ENCODE data around the gene APBB1IP. TPM values are rescaled to one million over a fixed set of nuclear protein-coding genes. Genes with fewer than 3 reads are reported as not detected.
"Not testable (repeated sequence)": the region's sequence is repeated elsewhere in the genome, so short reads cannot be mapped to it uniquely, and the experiment has no call there.

The APBB1IP gene
- total and polyA plus RNA-seq, 5 experiments from 2014 or later, result 50.0 to 102 (median 68.5) TPM

DNA sequence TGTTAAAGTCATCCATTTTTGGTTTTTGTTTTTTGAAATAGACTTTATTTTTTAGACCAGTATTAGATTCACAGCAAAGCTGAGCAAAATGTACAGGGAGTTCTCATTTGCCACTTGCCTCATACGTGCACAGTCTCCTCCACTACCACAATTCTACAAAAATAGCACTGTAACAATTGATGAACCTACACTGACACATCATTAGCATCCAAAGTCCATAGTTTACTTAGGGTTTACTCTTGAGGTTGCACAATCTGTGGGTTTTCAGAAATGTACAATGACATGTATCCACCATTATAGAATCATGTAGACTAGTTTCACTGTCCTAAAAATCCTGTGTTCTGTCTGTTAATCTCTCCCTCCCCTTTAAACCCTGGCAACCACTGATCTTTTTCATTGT lies 133.5 kb downstream of the APBB1IP start:
- ATAC-seq (no peak), DNase-seq (no peak)
- POLR2A ChIA-PET, result no interaction called here
- Mint-ChIP-seq H3K4me1 (peaks cover 4 to 25% (median 8%) of the 10 kb centered on the region in 4 donors), H3K9me3 (peaks cover 4 to 34% (median 20%) of the 10 kb centered on the region in 9 donors), H3K4me3 (no peak overlapping the region), H3K36me3 (peaks cover 50 to 74% (median 73%) of the 10 kb centered on the region in 3 donors), H3K27me3 (no peaks in the 10 kb centered on the region), H3K27ac (peak overlapping the region in 2 of 10 donors; percentile 6 to 53)

DNA sequence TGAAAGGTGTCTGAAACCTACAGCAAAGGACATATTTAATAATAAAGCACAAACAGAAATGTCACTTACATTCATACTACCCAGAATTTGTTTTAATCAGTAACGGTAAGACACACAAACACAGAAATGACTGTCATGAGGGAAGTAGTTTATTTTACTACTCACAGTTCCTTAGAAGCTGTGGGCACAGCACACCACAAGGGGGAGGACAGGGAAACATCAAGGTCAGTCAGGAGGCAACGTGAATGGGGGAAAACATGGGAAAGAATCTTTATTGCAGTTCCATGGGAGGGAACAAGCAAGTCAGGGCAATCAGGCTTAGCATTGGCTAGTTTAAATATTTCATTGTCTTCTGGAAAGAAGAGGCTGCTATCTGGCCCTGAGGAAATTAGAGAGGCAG lies 135.5 kb downstream of the APBB1IP start:
- H3K27ac Mint-ChIP-seq, result peak overlapping the region in 6 of 10 donors; percentile 7 to 82 (median 40)
- no peak for DNase-seq
- peaks cover 50 to 63% (median 58%) of the 10 kb centered on the region in 3 donors for H3K36me3 Mint-ChIP-seq
- POLR2A ChIA-PET, result no interaction called here
- peaks cover 4 to 34% (median 20%) of the 10 kb centered on the region in 9 donors for H3K9me3 Mint-ChIP-seq
- no peaks in the 10 kb centered on the region for H3K27me3 Mint-ChIP-seq
- ATAC-seq, result no peak
- H3K4me1 Mint-ChIP-seq, result peaks cover 4 to 25% (median 8%) of the 10 kb centered on the region in 4 donors
- H3K4me3 Mint-ChIP-seq, result no peak overlapping the region

DNA sequence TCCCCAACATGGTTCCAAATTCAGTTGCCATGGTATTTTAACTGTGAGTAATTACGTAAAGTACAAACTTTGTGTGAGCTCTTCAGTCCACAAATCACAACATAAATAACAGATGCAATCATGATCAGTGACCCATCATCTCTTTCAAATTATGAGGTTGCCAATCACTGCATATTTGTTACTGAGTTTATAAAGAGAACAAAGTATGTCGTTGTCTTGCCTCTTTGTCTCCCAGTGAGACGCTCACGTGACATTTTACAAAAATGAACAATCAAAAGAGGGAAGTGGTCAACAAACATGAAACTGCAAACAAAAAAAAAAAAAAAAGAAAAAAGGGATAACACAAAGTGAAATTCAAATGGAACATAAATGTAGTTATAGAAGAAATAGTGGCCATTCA lies 136.6 kb downstream of the APBB1IP start:
- DNase-seq (no peak), ATAC-seq (no peak)
- H3K4me1 Mint-ChIP-seq, result peaks cover 4 to 25% (median 8%) of the 10 kb centered on the region in 4 donors
- POLR2A ChIA-PET, result no interaction called here
- peaks cover 4 to 34% (median 20%) of the 10 kb centered on the region in 9 donors for H3K9me3 Mint-ChIP-seq
- H3K27ac Mint-ChIP-seq, result peak overlapping the region in 6 of 10 donors; percentile 7 to 75 (median 48)
- H3K4me3 Mint-ChIP-seq, result peak overlapping the region in 1 of 10 donors; percentile 21
- H3K36me3 Mint-ChIP-seq, result peaks cover 44 to 59% (median 51%) of the 10 kb centered on the region in 3 donors
- H3K27me3 Mint-ChIP-seq, result no peaks in the 10 kb centered on the region

DNA sequence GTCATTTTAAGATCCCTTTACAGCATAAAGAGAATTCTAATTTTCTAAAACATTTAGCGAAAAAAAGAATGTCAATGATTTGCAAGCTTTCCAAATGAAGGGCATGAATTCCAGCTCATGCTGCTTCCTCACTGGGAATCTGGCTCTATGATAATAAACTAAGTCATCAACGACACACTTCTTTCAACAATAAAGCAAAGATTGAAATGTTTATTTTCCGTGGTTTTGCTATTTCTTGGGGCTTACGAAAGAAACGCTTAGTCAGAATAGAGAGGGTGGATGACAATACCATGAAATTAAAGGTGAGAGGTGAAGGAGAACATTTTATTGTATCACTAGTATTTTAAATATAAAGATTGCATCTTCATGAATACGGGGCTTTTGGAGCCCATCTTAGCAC lies 140.2 kb downstream of the APBB1IP start:
- H3K27me3 Mint-ChIP-seq, ATAC-seq, DNase-seq, H3K4me3 Mint-ChIP-seq, POLR2A ChIA-PET, H3K27ac Mint-ChIP-seq: not testable (repeated sequence)
- Mint-ChIP-seq H3K36me3 (peaks cover 19 to 25% (median 21%) of the 10 kb centered on the region in 3 donors), H3K9me3 (peaks cover 4 to 17% (median 10%) of the 10 kb centered on the region in 9 donors), H3K4me1 (peaks cover 4 to 20% (median 9%) of the 10 kb centered on the region in 4 donors)

DNA sequence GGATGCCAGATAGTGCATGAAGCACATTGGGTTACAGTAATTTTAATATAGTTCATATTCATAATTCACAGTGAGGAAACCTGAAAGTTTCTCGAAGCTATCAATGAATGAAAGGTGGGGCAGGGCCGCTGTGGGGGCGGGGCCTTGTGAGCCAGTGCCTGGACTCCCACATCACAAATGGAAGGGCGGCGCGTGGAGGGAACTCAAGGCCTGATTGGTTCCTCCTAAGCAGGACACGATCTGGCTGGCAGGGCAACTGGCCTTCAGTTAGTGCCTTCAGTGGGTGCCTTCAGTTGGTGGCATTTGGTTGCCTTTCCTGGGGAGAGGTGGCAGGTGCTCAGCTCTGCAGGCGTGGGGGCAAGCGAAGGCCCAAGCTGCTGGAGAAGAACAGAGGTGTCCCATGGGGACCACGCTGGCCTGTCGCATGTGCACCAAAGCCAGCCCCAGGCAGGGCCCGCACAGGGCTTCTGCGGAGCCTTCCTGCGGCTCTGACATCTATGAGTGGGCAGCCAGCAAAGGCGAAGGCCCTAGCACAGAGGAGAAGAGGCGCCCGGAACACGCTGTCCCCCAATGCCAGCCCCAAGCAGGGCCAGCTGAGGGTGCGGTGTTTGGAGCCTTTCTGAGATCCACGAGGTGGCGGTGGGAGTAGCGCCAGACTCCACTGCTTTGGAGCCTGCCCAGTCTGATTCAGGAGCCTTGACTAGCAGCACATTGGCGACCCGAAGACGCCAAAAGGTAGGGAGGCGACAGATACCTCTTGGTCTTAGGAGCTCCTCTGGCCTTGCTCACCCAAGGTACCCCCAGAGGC lies 141.3 kb downstream of the APBB1IP start:
- peaks cover 14 to 20% (median 15%) of the 10 kb centered on the region in 3 donors for H3K36me3 Mint-ChIP-seq
- H3K4me3 Mint-ChIP-seq, result no peak overlapping the region
- H3K9me3 Mint-ChIP-seq, result peaks cover 4 to 15% (median 10%) of the 10 kb centered on the region in 9 donors
- H3K4me1 Mint-ChIP-seq, result peaks cover 7 to 11% (median 9%) of the 10 kb centered on the region in 4 donors
- no peak for DNase-seq
- no peaks in the 10 kb centered on the region for H3K27me3 Mint-ChIP-seq
- H3K27ac Mint-ChIP-seq, result peak overlapping the region in 4 of 10 donors; percentile 15 to 35 (median 22)
- ATAC-seq, result no peak
- POLR2A ChIA-PET, result interaction anchor here (0.6 to 0.7 kb wide), 2 partner anchors 34 to 283 kb away, joined by 3 read pairs; no protein-coding TSS in a partner anchor

DNA sequence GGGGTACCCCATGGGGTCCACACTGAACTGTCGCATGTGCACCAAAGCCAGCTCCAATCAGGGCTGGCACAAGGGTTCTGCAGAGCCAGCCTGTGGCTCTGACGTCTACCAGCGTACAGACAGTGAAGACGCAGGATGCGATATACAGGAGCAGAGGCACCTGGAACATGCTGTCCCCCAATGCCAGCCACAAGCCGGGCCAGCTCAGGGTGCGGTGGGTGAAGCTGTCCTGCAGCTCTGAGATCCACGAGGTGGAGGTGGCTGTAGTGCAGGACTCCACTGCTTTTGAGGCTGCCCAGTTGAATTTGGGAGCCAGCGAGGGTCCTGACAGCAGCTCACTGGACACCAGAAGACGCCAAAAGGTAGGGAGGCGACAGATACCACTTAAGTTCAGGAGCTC lies 148.1 kb downstream of the APBB1IP start:
- DNase-seq, result no peak
- Mint-ChIP-seq H3K27ac (peak overlapping the region in 1 of 10 donors; percentile 5), H3K9me3 (no peaks in the 10 kb centered on the region), H3K4me3 (no peak overlapping the region), H3K4me1 (peaks cover 0 to 8% (median 5%) of the 10 kb centered on the region in 4 donors), H3K36me3 (peaks cover 0 to 39% (median 12%) of the 10 kb centered on the region in 3 donors), H3K27me3 (no peaks in the 10 kb centered on the region)
- POLR2A ChIA-PET, result no interaction called here
- ATAC-seq, result no peak

DNA sequence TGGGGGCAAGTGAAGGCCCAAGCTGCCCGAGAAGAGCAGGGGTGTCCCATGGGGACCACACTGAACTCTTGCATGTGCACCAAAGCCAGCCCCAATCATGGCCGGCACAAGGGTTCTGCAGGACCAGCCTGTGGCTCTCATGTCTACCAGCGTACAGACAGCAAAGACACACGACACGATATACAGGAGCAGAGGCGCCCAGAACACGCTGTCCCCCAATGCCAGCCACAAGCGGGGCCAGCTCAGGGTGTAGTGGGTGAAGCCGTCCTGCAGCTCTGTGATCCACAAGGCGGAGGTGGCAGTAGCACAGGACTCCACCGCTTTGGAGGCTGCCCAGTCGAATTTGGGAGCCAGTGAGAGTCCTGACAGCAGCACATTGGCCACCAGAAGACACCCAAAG lies 150.5 kb downstream of the APBB1IP start:
- Mint-ChIP-seq H3K27me3 (no peaks in the 10 kb centered on the region), H3K4me3 (no peak overlapping the region), H3K9me3 (no peaks in the 10 kb centered on the region), H3K4me1 (peaks cover 0 to 8% (median 5%) of the 10 kb centered on the region in 4 donors), H3K27ac (peak overlapping the region in 1 of 10 donors; percentile 33), H3K36me3 (peaks cover 0 to 56% (median 28%) of the 10 kb centered on the region in 3 donors)
- ATAC-seq, result no peak
- DNase-seq, result no peak
- POLR2A ChIA-PET, result no interaction called here

DNA sequence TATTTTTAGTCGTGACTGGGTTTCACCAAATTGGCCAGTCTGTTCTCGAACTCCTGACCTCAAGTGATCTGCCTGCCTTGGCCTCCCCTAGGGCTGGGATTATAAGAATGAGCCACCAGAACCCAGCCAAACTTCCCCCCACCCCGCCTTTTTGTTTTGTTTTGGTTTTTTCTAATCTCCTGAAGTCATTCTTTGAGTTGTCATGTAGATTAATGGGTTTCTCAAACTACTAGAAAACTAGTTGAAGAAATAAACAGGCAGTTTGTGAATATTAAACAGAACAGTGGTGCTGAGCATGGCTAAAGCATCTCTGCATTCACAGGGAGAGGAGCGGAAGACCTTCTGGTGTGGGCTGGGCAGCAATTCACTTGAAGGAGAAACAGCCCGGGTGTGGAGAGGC lies 151.7 kb downstream of the APBB1IP start:
- H3K27me3 Mint-ChIP-seq, ATAC-seq, POLR2A ChIA-PET, H3K9me3 Mint-ChIP-seq, H3K4me1 Mint-ChIP-seq, H3K4me3 Mint-ChIP-seq, DNase-seq: not testable (repeated sequence)
- peaks cover 0 to 54% (median 34%) of the 10 kb centered on the region in 3 donors for H3K36me3 Mint-ChIP-seq
- H3K27ac Mint-ChIP-seq, result peak overlapping the region in 1 of 10 donors; percentile 22

DNA sequence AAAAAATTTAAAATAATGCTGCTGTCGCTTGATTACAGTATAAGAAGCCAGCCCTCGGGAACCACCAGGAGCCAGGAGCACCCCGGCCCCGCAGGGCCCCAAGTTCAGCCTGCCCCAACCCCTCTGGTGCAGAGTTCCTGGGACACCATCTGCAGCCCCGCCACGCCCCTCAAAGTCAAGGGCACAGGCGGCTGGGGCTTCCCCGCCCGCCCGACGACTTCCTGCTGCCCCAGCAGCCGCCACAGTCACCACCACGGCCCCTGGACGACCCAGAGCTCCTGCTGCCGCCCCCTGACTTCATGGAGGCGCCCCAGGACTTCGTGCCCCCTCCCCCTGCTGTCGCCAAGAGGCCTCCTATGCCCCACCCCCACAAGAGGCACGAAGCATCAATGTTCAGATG lies 155.8 kb downstream of the APBB1IP start:
- H3K9me3 Mint-ChIP-seq, result no peaks in the 10 kb centered on the region
- H3K4me1 Mint-ChIP-seq, result peaks cover 1 to 14% (median 8%) of the 10 kb centered on the region in 4 donors
- H3K27me3 Mint-ChIP-seq, result no peaks in the 10 kb centered on the region
- ATAC-seq (peak in 1 of 2 donors; percentile 87), DNase-seq (peak in 5 of 10 donors; percentile 5 to 42 (median 14))
- no peak overlapping the region for H3K27ac Mint-ChIP-seq
- peaks cover 0 to 43% (median 38%) of the 10 kb centered on the region in 3 donors for H3K36me3 Mint-ChIP-seq
- POLR2A ChIA-PET, result no interaction called here
- H3K4me3 Mint-ChIP-seq, result peak overlapping the region in 1 of 10 donors; percentile 51

DNA sequence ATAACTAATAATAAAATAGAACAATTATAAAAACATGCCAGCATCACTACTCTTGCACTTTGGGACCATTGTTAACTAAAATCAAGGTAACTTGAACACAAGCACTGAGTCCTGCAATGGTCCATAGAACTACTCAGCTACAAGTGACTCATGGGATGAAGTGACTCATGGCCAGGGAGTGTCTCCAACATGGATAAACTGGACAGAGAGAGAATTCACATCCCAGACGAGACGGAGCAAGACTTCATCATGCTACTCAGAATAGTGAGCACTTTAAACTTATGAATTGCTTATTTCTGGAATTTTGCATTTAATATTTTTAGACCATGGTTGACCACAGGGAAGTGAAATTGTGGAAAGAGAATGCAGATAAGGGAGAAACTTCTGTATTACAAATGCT lies 165.1 kb downstream of the APBB1IP start:
- DNase-seq, H3K27me3 Mint-ChIP-seq, H3K9me3 Mint-ChIP-seq, H3K4me3 Mint-ChIP-seq, H3K36me3 Mint-ChIP-seq, POLR2A ChIA-PET, ATAC-seq: not testable (repeated sequence)
- Mint-ChIP-seq H3K4me1 (peaks cover 3 to 18% (median 12%) of the 10 kb centered on the region in 4 donors), H3K27ac (peak overlapping the region in 2 of 10 donors; percentile 44 to 49)

DNA sequence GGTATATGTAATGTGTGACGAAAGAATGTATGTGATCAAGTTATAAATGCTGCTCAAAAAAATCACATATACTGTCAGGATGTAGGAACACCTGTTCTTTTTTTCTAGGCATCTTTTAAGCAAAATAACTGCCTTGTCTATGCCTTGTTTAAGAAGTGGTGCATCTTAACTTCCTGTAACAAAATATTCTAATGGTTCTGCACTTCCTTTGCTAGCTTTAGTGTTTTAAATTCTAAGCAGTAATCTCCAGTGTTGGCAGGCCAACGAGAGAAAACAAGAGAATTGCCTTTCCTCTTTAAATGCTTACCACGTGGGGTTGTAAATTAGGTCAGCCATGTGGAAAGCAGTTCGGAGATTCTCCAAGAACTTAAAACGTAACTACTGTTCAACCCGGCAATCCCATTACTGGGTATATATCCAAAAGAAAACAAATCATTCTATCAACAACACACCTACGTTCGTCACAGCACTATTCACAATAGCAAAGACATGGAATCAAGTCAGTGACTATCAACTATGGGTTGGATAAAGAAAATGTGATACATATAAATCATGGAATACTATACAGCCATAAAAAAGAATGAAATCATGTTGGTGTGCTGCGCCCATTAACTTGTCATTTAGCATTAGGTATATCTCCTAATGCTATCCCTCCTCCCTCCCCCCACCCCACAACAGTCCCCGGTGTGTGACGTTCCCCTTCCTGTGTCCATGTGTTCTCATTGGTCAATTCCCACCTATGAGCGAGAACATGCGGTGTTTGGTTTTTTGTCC lies 166.4 kb downstream of the APBB1IP start:
- DNase-seq (peak in 4 of 10 donors; percentile 7 to 56 (median 36)), ATAC-seq (peak; percentile 53 to 91)
- peak overlapping the region in 5 of 10 donors; percentile 3 to 39 (median 27) for H3K4me3 Mint-ChIP-seq
- H3K27me3 Mint-ChIP-seq, H3K36me3 Mint-ChIP-seq, POLR2A ChIA-PET, H3K9me3 Mint-ChIP-seq: not testable (repeated sequence)
- peaks cover 3 to 18% (median 12%) of the 10 kb centered on the region in 4 donors for H3K4me1 Mint-ChIP-seq
- peak overlapping the region in 9 of 10 donors; percentile 49 to 92 (median 80) for H3K27ac Mint-ChIP-seq

DNA sequence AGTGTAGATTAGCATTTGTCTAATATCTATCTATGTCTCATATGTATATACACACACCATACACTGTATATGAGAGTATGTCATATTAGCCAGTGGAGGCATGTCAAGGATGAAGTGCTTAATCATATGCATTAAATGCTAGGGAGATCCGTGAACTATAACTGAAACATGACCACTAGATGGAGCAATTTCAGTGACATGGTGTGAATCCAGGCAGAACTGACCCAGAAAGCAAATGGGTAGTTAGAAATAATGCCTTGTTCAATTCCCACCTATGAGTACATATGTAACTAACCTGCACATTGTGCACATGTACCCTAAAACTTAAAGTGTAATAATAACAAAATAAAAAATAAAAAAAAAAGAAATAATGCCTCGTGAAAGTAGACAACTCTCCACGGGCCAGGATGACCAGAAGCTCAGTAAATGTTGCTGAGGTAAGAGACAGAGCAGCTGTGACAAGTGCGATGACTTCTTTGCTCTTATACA lies 168.3 kb downstream of the APBB1IP start:
- H3K4me3 Mint-ChIP-seq, POLR2A ChIA-PET, H3K9me3 Mint-ChIP-seq, H3K27me3 Mint-ChIP-seq, H3K27ac Mint-ChIP-seq, H3K36me3 Mint-ChIP-seq: not testable (repeated sequence)
- ATAC-seq (peak; percentile 63 to 76), DNase-seq (peak in 3 of 10 donors; percentile 34 to 36 (median 36))
- H3K4me1 Mint-ChIP-seq, result peaks cover 3 to 18% (median 12%) of the 10 kb centered on the region in 4 donors

Data from naive thymus-derived CD8-positive, alpha-beta T cell (primary cell).